GM18861 (cell line): Measurements from ENCODE around the gene DNAJC21.
A peak's percentile ranks its signal among the peaks of the same experiment; 100 is the strongest.
"Not testable (repeated sequence)": the region's sequence is repeated elsewhere in the genome, so short reads cannot be mapped to it uniquely, and the experiment has no call there.

Source experiments
- ATAC-seq: cut with Tn5 transposase; IDR thresholded peaks from one replicate; pipeline ENCODE4 v1.9.1; 2021; ENCODE audit not compliant: unreplicated experiment

Gene DNAJC21

DNA sequence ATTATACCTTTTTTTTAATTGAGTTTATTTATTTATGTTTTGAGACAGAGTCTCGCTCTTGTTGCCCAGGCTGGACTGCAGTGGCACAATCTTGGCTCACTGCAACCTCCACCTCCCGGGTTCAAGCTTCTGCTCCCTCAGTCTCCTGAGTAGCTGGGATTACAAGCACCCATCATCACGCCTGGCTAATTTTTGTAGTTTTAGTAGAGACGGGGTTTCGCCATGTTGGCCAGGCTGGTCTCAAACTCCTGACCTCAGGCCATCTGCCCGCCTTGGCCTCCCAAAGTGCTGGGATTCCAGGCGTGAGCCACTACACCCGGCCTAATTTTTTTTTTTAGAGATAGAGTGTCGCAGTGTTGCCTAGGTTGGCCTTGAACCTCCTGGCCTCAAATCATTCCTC, 6.1 kb upstream of the DNAJC21 start:
- ATAC-seq = not testable (repeated sequence)

DNA sequence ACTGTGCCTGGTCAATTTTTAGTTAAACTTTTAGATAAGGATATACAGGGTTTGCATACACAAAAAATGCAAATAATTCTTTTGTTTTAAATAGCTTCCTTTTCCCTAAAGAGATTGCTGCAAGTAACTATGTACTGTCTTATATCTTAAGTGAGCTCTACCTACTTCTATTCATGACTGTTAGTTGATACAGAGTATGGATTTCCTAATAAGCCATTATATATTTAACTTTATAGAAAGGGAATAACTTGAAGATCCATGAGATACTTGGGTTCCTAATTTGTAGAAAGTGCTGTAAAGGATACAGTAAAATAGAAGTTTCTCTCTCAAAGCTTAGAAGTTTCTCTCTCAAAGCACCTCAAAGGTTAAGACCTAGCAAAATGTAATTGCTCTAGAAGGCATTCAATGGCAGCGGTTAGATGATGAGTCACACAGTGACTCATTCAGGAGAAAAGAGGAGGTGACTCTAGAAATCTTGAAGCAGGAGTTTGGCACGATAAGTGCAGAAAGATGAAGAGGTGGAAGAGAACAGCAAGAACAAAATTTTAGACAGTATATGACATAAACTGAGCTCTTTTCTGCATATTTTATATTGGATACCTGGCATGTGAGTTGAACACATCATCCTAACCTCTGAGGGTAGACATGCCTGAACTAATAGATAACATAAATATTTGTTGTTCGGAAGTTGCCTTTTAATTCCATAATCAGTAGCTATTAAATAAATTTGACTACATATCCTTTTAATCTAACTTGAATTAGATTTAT, 5.5 kb upstream of the DNAJC21 start:
- peak; percentile 79 for ATAC-seq

DNA sequence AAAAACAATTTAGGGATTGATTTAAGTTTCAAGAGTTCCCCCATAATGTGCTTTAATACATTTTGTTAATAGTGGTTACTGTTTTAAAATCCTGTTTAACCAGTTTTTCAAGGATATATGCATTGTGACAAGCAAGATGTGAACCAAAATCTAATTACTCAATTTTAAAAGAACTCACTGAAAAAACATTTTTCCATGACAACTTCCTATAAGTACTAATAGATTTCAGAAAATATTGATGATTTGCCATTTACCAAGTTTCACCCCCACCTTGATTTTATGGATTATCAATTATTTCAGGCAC, 4.9 kb upstream of the DNAJC21 start:
- no peak for ATAC-seq

DNA sequence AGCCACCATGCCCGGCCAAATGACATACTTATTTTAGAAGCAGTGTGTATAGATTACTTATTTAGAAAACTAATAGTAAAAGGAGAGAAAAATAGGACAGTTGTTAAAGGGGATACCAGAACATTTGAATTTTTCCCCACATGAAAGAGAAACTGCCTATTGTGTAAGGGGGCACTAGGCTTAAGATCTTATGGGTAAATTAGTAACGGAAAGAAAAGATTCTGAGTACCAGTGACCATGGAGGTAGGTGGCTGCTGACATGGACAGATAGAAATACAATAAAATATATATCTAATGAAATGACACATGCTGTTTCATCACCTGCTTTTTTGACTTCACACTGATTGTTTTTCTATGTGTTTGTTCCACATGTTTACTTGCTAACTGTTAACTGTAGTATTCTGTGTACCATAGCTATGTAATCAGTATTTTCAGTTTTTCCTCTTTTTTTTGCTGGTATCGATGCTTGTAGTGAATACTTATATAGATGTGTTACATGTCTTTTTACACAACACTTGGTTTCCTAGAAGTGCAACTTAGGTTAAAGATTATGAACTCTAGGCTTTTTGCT, 3.0 kb upstream of the DNAJC21 start:
- ATAC-seq = no peak

DNA sequence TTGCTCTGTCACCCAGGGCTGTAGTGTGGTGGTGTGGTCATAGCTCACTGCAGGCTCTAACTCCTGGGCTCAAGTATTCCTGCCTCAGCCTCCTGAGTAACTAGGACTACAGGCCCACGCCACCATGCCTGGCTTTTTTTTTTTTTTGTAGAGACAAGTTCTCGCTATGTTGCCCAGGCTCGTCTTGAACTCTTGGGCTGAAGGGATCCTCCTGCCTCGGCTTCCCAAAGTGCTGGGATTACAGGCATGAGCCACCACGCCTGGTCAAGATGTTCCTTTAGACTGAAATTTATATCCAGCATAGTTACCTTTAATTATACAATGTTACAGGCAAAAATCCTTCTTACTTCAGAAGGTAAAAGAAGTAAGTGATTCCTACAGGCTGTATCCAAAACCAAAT, 1.6 kb upstream of the DNAJC21 start:
- ATAC-seq = no peak

DNA sequence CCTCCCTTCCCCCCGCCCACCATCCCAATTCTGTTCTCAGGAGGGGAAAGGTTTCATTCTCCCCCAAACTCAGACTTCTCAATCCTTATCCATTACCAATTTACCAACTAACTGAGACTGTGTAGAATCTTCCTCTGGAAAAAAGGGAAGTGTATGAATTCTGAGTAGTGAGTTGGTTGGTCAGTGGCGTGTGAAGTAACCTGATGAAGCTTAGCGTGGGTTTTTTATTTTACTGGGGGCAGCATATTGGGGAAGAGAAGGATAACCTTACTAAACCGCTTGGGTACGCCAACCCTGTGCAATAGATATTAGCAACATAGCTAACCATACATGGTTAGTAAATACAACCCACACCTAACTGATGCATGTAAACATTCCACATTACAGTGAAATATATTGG, 1.1 kb upstream of the DNAJC21 start:
- ATAC-seq = no peak

DNA sequence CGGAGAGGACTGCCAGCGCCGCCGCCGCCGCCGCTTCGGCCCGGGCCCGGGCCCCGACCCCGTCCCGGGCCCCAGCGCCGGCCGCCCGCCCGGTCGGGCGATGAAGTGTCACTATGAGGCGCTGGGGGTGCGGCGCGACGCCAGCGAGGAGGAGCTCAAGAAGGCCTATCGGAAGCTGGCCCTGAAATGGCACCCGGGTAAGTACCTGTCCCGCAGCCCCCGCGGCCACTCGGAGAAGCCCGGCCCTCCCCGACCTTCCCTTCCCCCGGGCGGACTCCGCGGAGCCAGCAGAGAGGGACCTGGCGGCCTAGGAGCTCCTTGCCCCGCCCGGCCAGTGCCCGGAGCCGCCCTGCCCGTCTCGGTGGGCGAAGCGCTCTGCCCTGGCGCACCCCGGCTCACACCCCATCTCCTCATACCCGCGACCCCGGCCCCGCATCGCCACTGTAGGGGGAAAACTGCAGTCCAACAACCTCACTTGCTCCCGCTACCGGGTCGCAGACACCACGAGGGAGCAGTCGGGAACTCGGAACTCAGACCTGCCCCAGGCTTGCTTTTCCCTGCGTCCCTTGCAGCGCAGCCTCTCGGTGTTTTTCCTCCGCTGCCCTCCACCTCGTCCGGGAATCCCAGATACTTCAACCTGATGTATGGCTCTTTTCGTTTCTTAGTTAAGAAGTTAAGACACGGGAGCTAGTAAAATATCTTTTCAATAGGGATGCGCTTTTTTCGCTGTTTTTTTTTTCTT, 532 bp downstream of the DNAJC21 start:
- peak; percentile 58 for ATAC-seq

DNA sequence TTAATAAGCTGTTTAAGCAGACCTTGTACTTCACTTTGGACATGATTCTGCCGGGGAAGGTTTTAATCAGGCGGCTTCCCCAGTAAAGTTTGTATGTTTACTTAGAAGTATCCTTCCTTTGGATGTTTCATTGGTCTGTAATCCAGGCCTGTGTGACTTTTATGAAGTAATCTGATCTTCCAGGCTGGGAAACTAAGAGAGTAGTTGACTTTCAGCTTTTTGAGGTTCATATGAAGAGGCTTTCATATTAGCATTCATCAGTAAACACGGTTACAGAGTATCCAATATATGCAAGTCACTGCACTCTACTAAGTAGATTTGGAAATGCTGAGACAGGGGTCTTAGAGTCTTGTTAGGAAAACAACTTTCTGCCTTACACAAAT, 1.1 kb downstream of the DNAJC21 start:
- ATAC-seq = no peak

DNA sequence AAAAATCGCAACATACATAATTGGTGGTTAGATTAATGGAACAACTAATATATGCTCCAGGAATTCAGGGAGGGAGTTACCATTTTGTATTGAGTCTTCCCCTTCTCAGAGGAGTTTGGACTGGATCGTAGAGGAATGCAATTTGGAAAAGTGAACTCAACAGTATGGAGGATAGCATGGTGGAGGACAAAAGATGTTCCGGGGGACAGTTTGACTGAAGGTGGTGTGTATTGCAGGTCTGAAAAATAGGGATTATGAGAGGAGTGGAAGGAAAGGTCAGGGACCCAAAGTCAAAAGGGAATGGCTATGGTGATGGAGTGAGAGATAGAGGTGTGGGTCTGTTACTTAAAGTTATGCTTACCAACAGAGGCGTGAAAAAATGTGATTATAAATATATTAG, 1.5 kb downstream of the DNAJC21 start:
- no peak for ATAC-seq

DNA sequence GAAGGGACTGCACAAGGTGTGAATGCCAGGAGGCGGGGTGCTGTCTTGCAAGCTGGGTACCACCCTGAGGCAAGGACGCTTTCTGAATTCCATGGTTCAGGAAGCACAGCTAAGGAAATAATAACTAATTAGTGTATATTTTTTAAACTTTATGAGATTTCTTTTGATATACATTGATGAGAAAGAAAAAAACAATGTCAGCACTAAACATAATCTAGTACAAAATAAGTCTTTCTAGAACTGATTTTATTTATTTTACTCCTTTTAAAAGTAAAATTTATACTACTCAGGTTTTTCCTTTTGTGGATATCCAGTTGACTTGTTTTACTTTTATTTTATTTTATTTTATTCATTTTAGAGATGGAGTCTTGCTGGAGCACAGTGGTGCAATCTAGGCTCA, 3.6 kb downstream of the DNAJC21 start:
- ATAC-seq = no peak

DNA sequence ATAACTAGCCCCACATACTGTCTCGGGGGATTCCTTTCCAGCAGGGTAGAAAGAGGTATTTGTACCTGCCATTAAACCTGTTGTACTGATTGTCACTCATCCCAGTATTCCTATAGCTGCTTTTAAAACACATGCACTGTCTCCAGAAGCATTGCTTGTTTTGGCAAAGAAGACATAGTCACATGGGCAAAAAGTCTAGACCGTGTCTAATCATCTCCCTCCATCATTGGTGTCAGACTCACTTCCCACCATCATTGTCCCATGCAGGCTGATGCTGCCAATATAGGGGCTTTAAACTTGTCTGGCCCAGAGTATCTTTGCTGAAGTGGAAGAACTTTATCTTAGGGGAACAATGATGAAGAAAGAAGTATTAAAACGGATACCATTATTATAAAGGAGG, 12.6 kb downstream of the DNAJC21 start:
- no peak for ATAC-seq

DNA sequence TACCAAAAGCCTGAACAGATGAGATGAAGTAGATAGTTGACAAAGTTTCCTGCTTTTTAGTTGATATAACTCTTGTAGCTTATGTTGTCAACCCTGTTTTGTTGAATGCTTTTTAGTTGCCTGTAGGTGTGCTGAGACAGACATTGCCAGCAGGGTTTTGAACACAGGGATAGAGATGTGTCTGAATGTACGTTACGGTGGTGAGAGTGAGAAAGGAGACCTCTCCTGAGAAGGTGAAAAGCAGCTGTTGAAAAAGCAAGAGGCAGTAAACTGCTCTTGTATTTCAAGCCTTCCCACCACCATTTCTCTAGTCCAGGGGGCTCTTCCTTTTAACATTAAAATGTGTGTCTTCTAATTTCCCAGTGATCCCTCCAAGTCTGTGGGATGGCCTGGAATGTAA, 14.7 kb downstream of the DNAJC21 start:
- ATAC-seq = no peak

DNA sequence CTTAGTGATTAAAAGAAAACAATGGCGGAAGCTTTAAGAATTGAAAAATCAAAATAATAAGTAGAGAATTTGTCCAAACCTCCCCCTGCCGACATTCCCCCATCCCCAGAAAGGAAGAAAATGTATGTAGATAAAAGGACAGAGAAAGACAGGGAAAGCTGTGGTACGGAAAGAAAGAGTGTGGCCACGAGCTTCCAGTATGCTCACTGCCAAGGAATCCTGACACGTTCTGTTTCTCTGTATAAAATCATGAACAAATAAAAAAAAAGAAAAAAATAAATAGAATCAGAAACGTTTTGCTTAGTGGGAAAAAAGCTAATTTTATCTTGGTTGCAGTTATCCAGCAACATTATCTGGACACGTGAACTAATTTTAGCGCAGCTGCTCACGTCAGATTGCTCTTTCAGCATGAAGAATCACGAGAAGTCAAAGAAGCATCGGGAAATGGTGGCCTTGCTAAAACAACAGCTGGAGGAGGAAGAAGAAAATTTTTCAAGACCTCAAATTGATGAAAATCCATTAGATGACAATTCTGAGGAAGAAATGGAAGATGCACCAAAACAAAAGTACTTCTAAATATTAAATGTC, 15.2 kb downstream of the DNAJC21 start:
- no peak for ATAC-seq

DNA sequence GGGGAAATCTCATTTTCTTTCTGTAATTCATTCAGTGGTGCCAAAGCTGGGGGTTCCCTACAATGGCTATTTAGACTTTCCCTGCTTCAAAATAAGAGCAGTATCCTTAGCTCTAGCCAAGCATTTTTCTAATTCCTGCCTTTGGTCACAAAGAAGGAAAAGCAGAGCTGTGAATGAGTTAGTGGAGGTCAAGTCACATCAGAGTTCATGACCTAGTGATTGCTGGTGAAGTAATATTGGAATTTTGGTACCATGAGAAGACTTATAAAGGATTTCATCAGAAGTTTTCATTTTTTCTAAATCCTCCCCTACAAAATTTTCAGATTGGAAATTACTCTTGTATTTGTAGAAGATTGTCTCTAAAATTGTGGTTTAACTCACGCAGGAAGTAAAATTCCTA, 28.0 kb downstream of the DNAJC21 start:
- no peak for ATAC-seq

DNA sequence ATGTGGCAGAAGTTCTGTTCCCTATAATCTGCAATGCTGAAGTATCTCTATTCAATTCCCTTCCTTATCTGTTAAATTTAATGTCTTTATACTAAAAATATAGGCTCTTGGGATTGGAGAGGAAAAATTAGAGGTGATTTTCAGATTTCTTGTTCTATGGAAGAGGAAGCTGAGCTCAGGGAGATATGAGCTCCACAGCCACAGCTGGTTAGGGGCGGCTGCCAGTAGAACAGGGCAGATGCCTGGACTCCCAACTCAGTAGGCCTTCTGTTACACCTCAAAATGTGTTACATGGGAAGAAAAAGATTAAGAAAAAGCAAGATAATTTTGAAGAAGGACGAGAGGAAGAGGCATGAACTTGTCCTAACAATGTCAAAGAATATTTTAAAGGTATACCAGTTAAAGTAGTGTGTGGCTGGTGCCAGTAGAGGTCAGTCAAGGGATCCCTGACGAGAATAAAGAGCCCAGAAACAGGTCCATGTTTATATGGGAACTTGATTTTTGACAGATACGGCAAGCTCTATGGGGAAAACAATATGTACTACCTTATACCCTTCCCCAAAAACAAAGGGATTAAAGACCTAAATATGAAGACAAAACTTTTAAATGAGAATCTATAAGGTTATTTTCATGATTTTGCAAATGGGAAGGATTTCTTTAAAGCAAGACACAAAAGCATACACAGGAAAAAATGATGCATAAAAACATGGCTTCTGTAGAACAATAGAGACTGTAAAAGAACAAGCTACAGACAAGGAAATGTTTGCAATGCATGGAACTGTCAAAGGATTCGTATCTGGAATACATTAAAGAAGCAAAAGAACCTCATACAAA, 28.7 kb downstream of the DNAJC21 start:
- peak; percentile 58 for ATAC-seq

DNA sequence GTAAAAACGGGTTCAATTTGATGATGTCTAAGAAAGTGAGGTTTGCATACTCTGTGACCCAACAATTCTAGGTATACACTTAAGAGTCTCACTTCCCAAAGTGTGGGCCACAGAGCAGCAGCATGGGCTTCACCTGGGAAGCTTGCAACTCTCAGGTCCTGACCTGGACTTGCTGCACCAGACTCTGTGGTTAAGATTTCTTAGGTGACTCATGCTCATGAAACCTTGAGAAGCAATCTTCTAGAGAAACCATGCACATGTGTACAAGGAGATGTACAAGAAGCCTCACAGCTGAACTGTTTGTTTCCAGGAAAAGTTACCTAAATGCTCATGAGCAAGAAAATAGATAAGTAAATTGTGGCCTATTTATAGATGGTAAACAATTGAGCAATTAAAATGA, 30.0 kb downstream of the DNAJC21 start:
- ATAC-seq = peak; percentile 77

DNA sequence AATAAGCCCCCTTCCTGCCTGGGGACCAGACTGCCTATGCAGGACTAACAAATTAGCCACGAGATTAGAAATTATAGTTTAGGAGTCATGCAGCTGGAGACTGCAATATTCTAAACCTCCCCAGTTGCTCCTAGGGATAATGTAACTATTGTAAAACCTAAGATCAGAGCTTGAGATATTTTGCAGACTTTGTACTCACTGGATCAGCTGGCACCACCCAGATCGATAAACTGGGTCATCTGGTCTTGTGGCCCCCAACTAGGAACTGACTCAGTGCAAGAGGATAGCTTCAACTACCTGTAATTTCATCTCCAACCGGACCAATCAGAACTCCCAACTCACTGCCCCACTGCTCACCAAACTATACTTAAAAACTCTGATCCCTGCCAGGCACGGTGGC, 38.2 kb downstream of the DNAJC21 start:
- no peak for ATAC-seq

DNA sequence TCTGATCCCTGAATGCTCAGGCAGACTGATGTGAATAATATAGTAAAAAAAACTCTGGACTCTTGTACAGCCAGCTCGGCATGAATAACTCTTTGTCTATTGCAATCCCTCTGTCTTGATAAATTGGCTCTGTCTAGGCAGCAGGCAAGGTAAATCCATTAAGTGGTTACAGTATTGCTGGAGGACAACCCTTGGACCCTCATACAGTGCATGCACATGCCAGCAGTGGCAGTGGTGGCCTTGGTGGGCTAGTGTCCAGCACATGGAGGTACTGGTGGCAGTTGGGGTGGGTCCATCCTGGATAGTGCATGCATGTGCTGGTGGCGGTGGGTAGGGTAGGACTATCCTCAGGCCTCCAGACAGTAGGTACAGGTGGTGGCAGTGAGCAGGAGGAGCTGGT, 38.9 kb downstream of the DNAJC21 start:
- ATAC-seq = no peak

DNA sequence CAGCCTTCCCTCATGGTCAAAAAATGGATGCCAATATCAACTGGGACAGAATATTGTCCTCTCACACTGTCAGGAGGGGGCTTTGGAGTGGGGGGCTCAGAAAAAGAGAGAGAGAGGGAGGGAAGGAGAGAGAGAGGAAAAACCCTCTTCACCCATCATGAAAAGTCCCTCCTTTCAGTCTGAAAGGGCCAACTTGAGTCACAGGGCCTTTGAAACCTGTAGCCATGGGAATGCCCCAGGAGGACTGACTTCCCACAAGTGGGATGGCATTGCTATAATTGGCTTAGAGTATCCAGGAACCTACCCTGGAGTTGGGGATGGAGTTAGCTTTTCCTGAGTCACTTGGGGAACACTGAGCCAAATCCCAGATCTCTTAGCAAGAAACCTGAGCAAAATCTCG, 41.2 kb downstream of the DNAJC21 start:
- ATAC-seq = no peak

DNA sequence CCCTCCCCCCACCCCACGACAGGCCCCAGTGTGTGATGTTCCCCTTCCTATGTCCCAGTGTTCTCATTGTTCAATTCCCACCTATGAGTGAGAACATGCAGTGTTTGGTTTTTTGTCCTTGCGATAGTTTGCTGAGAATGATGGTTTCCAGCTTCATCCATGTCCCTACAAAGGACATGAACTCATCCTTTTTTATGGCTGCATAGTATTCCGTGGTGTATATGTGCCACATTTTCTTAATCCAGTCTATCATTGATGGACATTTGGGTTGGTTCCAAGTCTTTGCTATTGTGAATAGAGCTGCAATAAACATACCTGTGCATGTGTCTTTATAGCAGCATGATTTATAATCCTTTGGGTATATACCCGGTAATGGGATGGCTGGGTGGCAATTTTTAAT, 42.3 kb downstream of the DNAJC21 start:
- not testable (repeated sequence) for ATAC-seq

DNA sequence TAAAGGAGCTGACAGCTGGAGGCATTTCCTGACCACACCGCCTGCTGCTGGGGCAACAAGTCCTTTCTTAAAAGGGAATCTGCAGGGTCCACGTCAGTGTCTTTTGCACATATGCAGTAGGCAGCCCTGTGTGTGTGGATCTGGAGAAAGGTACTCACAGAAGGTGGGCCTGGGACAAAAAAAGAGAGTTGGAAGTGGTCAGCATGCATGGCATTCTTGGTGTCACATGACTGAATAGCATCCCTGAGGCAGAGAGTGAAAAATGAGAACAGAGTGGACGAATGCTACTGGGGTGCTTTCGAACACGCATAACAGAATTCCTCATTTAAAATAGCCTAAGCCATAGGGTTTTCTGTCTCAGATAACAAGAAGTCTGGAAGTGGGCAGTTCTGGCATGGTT, 47.0 kb downstream of the DNAJC21 start:
- no peak for ATAC-seq
